Umbilical cord (tissue), 2 donors: ENCODE data around the gene ADAD2. TPM values are rescaled to one million over a fixed set of nuclear protein-coding genes. Genes with fewer than 3 reads are reported as not detected.

Experiments used
- DNase-seq: peaks from one replicate; pipeline ENCODE4 v3.0.0-alpha.2; 2015; ENCODE audit warnings: low spot score
- total RNA-seq: library from RNA; depleted of rRNA; stranded (reverse); fragments of >200 nt; gene quantifications from one replicate; pipeline ENCODE4 v1.2.3, GENCODE V29; 2014; ENCODE audit warnings: low replicate concordance; ENCODE audit not compliant: insufficient read depth

ADAD2 gene
- total RNA-seq, 1 donor from 2014 or later: not detected

DNA sequence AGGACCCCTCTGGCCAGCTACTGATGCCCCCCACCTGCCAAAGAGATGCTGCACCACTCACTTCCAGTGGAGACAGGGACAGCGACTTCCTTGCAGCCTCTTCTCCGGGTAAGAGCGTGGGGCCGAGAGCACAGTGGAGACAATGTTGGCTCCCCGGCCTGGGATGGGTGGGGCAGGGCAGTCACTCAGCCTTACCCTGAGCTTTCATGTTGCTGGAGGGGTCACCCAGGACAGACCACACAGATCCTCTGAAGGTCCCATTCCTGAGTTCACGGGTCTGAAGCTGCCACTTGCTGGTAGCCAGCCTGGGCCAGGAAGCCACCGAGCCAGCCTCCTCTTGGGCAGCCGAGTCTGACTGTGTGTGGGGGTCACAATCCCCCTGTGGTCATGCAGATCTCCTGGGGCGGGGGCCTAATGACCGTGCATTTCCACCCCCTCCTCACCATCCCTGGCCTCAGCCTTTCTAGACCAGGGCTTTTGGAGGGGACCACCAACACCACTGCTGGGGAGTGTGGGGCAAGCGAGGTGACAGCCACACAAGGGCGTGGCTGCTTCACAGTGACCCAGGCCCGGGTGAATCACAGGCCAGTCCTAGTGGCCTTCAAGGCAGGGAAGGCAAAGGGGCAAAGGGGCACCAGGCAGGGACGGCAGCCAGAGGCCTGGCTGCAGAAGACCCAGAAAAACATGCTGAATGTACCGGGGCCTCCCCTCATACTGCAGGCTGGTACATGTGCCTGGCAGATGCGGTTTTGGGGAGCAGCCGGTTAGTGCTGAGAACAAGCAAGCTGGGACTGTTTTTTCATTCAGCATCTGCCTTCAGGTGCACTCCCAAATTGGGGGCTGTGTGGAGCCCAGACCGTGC, 14.5 kb upstream of the ADAD2 start:
- DNase-seq: no peak

DNA sequence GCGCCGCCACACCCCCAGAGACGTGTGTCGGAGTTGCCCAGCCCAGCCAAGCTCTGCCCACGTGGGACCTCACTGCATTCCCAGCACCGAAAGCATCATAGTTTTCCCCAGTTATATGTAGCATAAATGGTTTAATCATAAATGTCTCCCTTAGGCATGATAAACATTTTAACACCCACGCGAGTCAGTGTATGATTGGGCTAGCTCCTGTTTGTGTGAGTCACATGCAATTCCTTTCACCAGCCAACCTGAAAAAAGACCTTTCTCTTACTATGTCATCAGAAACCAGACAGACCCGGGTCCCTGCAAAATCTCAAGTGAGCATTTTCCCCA, 13.2 kb upstream of the ADAD2 start:
- DNase-seq: no peak

DNA sequence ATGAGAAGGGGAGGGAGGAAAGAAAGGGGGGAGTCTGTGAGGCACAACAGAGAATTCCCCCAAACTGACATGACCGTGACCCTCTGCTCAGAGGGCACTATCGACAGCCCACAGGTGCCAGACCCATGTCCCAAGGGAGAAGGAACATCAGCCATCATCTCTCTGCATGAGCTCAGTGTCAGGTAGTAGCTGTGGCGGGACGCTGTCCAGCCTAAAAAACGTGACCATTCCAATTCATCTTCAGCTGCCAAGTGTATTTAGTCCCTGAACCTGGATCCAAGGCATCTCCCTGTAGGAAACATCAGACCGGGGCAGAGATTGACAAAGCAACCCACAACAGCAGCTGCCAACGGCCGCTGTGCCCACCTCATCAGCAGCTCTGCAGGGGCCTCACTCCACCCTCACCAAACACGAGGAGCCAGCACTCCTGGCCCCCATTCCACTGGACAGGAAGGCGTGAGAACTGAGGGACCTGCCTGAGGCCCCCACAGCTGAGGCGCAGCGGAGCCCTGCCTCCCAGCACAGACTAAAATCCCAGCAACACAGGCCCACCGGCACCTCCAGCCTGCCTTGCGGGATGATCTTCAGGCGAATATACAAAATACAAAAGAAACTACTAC, 12.7 kb upstream of the ADAD2 start:
- DNase-seq: no peak

DNA sequence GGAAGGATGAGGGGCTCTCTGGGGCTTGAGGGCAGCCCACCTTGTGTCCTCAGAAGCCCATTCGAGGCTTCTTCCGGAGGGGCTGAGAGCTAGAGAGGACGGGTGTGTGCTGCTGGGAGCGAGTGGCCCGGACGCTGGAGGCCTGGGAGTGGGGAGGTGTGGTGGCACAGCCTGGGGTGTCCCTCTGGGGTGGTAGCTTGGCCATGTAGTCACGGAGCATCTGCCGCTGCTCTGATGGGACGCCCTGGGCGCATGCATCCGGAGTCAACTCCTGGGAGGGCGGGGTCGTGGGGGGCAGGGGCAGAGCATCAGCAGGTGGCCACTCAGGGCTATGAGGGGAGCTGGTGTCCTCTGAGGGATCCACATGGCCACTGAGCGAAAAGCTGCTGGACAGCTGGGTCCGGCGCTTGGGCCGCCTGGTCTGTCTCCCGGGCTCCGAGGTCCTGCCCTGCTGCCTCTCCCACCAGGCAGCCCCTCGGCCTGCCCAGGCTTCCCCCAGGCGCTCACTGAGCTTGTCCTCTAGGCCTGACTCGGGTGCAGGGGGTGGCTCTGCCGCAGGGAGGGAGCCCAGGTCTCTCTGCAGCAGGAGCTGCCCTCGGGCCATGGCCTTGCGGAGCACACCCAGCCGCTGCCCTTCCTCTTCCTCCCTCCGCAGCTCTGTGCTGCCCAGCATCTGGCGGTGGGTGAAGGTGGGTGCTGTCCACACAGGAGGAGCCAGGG, 11.9 kb upstream of the ADAD2 start:
- DNase-seq: no peak

DNA sequence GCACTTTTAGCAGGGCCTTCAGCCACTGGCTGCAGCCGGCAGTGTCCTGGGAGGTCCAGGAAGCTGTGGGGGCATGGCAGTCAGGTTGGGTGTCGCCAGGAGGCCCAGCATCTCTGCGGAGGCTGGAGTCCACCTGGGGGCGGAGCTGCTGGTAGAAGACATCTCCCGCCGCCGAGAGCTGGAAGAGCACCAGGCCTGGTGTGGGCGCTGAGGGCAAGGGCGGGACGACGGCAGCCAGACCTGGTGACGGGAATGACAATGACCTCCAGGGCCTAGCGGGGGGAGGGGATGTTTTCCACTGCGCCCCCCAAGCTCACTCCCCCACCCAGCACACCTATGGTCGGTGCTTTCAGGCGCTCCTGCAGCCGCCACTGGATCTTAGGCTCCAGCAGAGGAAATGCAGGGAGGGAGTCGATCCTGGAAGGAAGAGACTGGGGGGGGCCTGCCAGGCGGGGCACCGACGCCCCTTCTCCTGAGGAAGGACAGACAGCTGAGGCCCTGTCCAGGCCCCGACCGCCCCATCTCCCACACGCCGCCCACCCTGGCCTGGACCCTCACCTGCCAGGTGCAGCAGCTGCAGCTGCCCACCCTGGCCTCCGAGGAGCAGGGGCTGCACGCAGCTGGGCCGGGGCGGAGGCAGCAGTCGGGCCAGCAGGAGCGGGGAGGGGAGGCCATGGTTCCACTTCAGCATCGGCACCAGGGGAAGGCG, 11.2 kb upstream of the ADAD2 start:
- DNase-seq: no peak

DNA sequence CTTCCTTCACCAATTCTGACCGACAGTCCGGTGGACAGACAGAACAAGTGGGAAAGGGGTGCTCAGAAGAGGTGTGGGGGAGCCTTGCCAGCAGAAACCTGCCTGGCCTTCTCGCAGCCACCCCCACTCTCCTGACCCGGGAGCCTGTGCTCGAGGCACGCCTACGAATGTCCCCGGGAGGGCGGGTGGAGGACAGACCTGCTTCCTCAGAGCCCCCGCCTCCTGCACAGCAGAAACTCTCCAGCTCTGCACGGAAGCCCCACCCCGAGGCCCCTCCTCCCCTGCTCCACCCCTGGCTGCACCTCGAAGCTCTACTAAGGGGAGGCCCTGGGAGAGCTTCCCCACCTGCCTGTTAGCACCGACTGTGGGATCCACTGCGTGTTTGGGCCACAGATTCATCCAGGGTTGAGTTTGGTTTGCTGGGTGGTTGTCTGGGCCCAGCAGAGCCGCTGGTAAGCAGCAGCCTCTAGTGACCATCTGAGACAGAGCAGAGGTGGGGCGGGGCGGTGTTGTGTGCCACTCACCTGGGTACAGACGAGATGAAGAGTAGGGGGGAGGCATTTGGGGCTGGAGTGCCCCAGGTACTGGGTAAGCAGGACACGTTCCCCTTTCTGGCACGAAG, 10.3 kb upstream of the ADAD2 start:
- no peak for DNase-seq

DNA sequence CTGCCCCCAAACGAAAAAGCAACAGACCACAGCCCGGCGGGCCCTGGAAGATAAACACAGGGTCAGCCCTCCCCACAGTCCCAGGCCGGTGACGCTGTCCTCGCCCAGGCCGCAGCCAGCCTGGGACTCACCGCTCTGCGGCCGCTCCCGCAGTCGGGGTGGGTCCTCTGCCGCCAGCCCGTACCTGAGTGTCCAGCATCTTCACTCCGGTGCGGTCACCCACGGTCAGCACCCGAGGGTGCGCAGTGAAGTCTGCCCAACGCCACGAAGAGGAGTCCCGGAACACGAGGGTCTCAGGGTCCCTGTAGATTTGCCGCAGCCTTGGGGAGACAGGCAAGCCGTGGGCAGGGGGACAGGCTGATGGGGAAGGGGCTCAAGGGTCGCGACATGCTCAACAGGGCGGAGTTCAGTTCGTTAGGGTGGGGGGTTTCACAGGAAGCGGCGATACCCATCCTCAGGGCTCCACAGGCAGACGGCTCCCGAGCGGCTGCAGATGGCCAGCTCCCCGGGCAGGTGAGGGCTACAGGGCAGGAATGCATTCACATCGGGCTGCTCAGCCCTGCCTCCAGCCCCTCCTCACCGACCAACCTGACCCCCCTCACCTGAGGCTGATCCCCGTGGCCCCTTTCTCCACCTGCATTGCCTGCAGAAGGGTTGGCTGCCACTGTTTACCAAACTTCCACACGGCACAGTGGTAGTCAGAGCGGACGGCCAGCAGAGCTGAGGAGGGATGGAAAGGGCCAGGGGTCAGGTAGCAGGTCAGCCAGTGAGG, 9.6 kb upstream of the ADAD2 start:
- DNase-seq: no peak

DNA sequence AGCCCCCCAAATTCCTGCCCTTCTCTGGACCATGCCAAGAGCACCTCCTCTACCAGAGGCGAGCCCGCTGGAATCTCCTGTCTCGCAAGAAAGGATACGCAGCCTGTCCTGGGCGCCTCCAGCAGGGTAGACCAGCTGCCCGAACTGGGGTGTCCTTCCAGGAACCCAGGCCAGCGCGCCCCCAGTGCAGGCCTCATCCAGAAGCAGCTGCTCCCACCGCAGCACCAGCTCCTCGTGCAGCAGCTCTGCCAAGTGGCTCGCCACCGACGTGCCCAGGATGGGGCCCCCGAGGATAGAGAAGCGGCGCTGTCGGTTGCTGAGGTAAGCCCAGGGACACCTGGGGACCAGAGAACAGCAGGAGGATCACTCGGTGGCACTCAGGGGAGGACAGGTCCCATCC, 8.9 kb upstream of the ADAD2 start:
- no peak for DNase-seq

DNA sequence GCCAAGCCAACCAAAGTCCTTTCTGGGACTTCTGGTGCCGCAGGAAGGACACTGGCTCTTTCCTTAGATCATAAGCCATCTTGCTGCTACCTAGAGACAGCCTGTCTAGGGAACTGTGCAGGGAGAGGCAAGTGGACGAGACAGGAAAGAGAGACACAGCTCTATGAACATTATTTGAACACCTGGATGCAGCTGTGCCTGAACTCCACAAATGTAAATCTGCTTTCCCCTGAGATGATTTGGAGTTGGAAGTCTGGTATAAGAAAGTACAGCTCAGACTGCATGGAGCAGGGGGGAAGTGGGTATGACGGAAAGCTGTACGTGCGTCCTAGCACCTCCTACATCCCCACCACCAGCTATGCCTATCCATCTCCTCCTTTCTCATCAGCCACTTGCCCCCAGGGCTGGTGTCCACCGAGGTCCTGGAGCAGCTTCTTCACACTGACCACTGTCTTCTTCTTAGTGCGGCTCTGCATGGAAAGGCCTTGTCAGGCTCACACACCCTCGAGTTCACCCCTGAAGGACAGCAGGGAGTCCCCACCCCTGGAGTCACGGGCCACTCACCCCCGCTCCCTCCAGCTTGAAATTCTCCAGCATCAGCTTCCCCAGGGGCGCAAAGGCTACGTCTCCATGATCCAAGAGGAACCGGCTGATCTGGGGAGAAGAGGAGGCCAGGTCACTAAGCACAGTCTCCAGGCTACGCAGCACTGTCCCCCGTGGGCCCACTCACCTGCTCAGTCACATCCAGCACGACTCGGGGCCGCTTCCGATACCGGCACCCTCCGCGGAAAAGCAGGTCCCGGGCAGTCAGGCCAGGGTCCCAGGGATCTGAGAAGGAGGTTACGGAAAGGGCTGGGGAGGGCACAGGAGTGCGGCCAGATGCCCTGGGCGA, 8.0 kb upstream of the ADAD2 start:
- DNase-seq: no peak

DNA sequence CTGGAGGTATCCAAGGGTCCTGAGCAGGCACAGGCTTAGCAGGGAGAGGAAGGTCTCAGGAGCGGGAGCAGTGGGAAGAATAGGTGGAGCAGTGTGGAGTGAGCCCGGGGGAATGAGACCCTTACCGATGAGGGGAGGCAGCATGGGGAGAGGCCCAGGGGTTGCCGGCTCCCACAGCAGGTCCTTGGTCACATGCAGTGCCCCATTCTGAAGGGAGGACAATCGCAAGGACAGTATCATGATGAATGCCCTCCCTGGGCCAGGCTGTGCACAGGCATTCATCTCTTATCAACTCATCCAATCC, 7.4 kb upstream of the ADAD2 start:
- DNase-seq: no peak

DNA sequence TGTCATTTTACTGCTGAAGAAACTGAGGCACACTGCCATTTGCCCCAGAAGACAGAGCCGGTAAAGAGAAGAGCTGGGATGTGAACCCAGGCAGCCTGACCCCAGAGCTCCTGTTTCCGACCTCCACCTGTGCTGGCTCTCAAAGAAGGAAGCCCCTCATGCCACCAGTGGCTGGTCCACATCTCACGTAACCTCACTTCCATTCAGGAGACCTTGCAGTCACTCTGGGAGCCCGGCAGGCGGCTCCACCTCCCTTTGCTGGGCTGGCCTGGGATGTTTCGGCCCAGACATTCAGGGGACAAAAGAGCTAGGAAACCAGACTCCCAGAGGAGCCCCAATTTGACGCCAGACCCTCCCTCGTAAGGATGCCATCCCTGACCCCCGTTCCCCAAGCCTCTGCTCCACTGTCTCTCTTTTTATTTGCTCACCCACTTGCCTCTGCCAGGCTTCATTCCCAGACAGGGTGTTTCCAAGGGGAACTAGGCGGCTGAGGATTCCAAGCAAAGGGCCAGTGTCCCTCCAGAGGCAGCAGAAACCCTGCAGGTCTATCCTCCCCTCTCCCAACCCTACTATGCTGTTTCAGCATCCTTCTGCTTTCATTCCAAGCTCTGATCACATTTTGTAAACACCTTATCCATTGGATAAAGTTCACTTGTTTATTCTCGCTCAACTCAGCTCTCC, 6.9 kb upstream of the ADAD2 start:
- DNase-seq: no peak

DNA sequence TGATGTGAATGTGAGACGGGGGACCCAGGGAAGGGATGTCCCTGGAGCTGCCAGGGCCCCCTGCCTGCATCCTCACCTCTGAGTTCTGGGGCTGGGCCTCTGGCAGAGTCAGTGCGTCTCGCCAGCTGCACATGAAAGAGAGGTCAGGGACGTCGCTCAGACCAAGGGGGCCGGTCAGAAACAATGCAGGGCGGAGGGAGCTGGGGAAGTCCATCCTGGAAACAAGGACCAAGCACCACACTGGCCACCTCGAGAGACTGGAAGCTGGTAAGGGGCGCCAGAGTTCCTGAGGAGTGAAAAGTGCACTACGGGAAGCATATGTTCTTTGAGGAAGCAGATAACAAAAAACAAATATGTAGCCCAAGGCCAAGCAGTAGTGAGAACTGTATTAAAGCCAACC, 6.2 kb upstream of the ADAD2 start:
- DNase-seq: peak; percentile 26

DNA sequence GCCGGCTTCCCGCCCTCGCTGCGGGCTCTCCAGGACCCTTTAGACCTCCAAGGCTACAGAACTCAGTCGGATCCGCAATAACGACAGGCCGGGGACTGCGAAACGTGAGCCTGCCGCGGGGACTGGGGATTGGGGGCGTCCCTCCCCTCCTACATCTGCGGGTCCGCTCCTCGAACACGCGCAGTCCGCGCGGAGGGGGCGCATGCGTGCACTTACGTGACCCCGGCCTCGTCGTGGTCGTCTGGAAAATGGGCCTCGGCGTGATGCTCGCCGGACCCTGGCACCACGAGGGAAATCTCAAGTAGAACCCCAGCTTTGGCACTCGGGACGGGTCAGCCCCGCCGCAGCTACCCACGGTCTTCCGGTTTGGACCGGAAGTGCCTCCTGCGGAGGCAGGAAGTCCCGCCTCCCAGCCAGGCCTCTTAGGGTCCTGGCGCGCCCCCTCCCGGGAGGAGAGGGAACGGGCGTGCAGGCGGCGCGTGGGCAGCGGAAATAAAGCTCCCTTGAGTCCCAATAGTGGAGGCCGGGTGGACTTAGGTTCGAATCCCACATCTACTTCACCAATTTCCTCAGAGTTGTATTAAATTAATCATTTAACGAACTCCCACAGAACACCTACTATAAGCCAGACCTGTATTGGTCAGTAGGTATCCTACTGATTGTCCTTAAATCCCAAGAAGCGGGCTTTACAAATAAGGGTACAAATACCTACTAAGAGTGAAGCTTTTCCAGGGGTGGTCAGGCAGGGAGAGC, 4.1 kb upstream of the ADAD2 start, which contains the start of gene TAF1C:
Gene TAF1C, minus strand, starts transcription at position 373 of the 753 bp plus-strand sequence. CDS start 2,069 bp downstream, outside the sequence.
- peak; percentile 94 for DNase-seq

DNA sequence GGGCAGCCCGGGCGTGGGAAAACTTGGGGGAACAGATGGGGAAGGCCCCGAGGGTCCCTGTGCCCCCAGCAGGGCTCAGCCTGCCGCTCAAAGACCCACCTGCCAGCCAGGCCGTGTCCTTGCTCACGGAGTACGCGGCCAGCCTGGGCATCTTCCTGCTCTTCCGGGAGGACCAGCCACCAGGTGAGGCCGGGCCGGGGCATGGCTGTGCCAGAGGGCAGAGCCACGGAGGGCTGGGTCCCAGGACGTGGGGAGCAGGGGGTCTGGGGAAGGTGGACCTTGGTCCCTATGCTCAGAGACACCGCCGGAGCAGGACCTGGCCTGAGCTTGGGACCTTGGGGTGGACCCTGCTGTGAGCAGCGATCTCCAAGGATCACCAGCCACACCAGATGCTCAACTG, 509 bp downstream of the ADAD2 start:
- DNase-seq: no peak

DNA sequence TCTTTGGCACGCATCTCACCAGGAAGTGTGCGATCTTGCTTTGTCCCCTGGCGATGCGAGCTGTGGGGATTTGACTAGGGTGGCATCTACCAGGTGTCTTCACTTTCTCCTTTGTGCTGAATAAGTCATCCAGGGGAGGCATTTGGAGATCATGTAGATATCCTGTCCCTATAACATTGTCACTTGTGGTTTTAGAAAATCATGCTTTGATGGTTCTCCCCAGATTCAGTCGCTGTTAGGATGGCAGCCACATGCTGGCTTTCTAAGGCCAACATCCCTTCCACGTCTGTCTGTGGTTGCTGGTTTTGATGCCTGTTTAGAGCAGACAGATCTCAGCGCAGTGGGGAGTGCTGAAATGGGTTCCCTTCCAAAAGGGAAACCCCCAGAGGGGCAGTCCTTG, 2.5 kb downstream of the ADAD2 start:
- no peak for DNase-seq

DNA sequence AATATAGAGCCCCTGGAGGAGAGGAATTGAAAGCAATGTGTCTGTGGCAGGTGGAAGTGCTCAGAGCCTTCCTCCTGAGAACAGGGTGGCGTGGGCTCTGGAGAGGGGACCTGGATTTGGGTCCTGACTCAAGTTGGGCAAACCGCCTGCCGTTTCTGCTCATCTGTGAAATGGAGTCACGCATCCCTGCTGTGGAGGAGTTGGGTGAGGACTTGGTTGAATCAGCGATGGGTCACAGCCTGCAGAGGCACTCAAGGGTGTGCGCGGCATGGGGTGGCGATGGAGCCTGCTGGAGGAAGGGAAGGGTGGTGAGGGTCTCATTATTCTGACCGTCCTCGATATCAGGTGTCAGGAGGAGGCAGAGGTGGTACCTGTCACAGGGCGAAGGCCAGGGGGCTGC, 3.1 kb downstream of the ADAD2 start:
- no peak for DNase-seq

DNA sequence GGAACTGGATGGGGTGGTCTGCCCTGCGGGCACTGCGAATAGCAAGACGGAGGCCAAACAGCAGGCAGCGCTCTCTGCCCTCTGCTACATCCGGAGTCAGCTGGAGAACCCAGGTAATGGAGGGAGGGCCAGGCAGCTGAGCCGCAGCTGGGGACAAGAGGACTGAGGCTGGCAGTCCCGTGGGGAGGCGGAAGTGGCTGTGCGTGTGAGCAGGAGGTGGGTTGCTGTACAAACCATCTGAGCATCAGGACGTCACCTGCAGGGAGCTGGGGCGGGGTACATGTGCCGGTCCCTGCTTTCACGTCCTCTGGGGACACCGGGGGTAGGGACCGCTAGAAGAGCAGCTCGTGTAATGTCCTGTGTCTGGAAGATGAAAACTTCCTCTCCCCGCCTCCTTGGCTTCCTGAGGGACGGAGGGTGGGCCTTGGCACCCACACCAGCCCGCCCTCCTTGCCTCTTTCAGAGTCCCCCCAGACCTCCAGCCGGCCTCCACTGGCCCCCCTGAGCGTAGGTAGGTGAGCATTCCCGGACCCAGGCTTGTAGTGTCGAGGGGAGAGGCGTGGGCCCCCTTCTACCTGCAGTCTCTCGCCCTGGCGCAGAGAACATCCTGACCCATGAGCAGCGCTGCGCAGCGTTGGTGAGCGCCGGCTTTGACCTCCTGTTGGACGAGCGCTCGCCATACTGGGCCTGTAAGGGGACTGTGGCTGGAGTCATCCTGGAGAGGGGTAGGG, 3.7 kb downstream of the ADAD2 start:
- no peak for DNase-seq
